Type B pancreatic cell (in vitro differentiated cells): ENCODE data around the gene RASA4B. TPM values are rescaled to one million over a fixed set of nuclear protein-coding genes. Genes with fewer than 3 reads are reported as not detected.

Experiments used
- DNase-seq: peaks from one replicate; pipeline ENCODE4 v3.0.0; 2021; ENCODE audit warnings: mixed read lengths; ENCODE audit not compliant: unreplicated experiment; ENCODE audit errors: extremely low spot score
- H3K27ac Mint-ChIP-seq: 2 replicates; pipeline ENCODE4 v1.8.0; 2021; ENCODE audit warnings: mild to moderate bottlenecking, mixed read lengths
- H3K27me3 Mint-ChIP-seq: 2 replicates; pipeline ENCODE4 v1.8.0; 2021; ENCODE audit warnings: mixed read lengths
- H3K36me3 Mint-ChIP-seq: 2 replicates; pipeline ENCODE4 v1.8.0; 2021; ENCODE audit warnings: mixed read lengths
- H3K4me1 Mint-ChIP-seq: one replicate; pipeline ENCODE4 v1.8.0; 2021; ENCODE audit warnings: mixed read lengths; ENCODE audit not compliant: unreplicated experiment
- H3K4me3 Mint-ChIP-seq: 2 replicates; pipeline ENCODE4 v1.8.0; 2021; ENCODE audit warnings: mild to moderate bottlenecking, mixed read lengths
- H3K9me3 Mint-ChIP-seq: 2 replicates; pipeline ENCODE4 v1.8.0; 2021; ENCODE audit warnings: mixed read lengths
- CTCF ChIP-seq: fragments of 200-600 bp; sonication (generic); conservative IDR thresholded peaks from 2 replicates; pipeline ENCODE4 v1.5.0; 2021; ENCODE audit warnings: antibody characterized with exemption, mild to moderate bottlenecking
- microRNA-seq: library from miRNA; unstranded; fragments of <30 nt; microRNA quantifications from one replicate; pipeline ENCODE4, GENCODE V29; 2020
- total RNA-seq: library from RNA; stranded (reverse); gene quantifications from 2 replicates; pipeline ENCODE4 v1.2.1, GENCODE V29; 2021; ENCODE audit warnings: low replicate concordance

RASA4B gene
- total RNA-seq, 1 donor from 2014 or later: 7.1 TPM

GRCh38 chr7:102433219-102434038, 84.1 kb downstream of the RASA4B start, which contains the start of gene ORAI2:
ORAI2 (plus strand) TSS chr7:102433575; CDS start chr7:102438957, 5,382 bp downstream.
- Mint-ChIP-seq H3K4me1 (peaks cover 11% of the 10 kb centered on the region), H3K36me3 (no peaks in the 10 kb centered on the region), H3K4me3 (peak within 1 kb of the TSS; percentile 90), H3K27ac (peak within 1 kb of the TSS; percentile 90), H3K9me3 (no peaks in the 10 kb centered on the region), H3K27me3 (no peaks in the 10 kb centered on the region)
- TF ChIP-seq CTCF: no peak
- peak; percentile 86 for DNase-seq

Small RNAs within 50 kb of the gene (microRNA-seq; reads per million reads assigned to microRNA genes)
- gene MIR4467 (not detected), gene MIR5090 (3.0 reads per million, percentile 5 among the genes with 10 or more reads in this experiment)

Other genes starting within 250 kb of the RASA4B start
- gene SH2B2, start 230.9 kb downstream of the RASA4B start, total RNA-seq: 9.5 and 15.5 TPM in 2 replicates
- not detected in 2 replicates for gene SPDYE6, start 161.3 kb downstream of the RASA4B start, total RNA-seq
- gene PRKRIP1, start 121.4 kb downstream of the RASA4B start, total RNA-seq: 28.2 and 34.0 TPM in 2 replicates
- 23.1 and 34.9 TPM in 2 replicates for gene ORAI2, start 84.2 kb downstream of the RASA4B start, total RNA-seq
- 11.2 and 13.3 TPM in 2 replicates for gene ALKBH4, start 52.9 kb downstream of the RASA4B start, total RNA-seq
- 16.5 and 23.5 TPM in 2 replicates for gene LRWD1, start 52.8 kb downstream of the RASA4B start, total RNA-seq
- gene POLR2J, start 38.9 kb downstream of the RASA4B start, total RNA-seq: 45.2 and 48.1 TPM in 2 replicates
- 19.5 and 19.8 TPM in 2 replicates for gene UPK3BL2, start 25.9 kb upstream of the RASA4B start, total RNA-seq
- not detected in 2 replicates for gene SPDYE2, start 33.4 kb upstream of the RASA4B start, total RNA-seq
- 13.2 and 24.0 TPM in 2 replicates for gene POLR2J3, start 54.8 kb upstream of the RASA4B start, total RNA-seq
- gene RASA4, start 99.0 kb upstream of the RASA4B start, total RNA-seq: 14.6 and 23.5 TPM in 2 replicates
- gene UPK3BL1, start 125.0 kb upstream of the RASA4B start, total RNA-seq: 53.3 and 77.1 TPM in 2 replicates
- not detected in 2 replicates for gene SPDYE2B, start 132.5 kb upstream of the RASA4B start, total RNA-seq
- gene POLR2J2, start 153.9 kb upstream of the RASA4B start, total RNA-seq: 6.8 and 9.4 TPM in 2 replicates
- gene FAM185A, start 231.2 kb upstream of the RASA4B start, total RNA-seq: 8.6 and 8.7 TPM in 2 replicates